Endothelial cell of umbilical vein (primary cell): ENCODE measurements around the gene LBHD2. TPM values are rescaled to one million over a fixed set of nuclear protein-coding genes. Genes with fewer than 3 reads are reported as not detected.
"Not testable (repeated sequence)": the region's sequence is repeated elsewhere in the genome, so short reads cannot be mapped to it uniquely, and the experiment has no call there.

Experiments
- BruUV-seq: library from RNA; stranded (reverse); fragments of 400-500 nt; replicated peaks from 2 replicates; lab custom pipeline; 2021; lab: Mats Ljungman, UMichigan
- CTCF ChIA-PET: fragments of 300-600, 350-600 bp; sonication (Branson Sonifier 250); formaldehyde crosslinking; loops from one replicate; lab custom pipeline; 2021; ENCODE audit warnings: antibody characterized with exemption, inconsistent platforms; lab: Charles Lee
- POLR2A ChIA-PET: fragments of 300-600, 350-600 bp; sonication (Branson Sonifier 250); formaldehyde crosslinking; loops from one replicate; lab custom pipeline; 2021; ENCODE audit warnings: antibody characterized with exemption, inconsistent platforms; lab: Charles Lee
- DNase-seq: peaks from one replicate; pipeline ENCODE4 v3.0.0-alpha.2; 2011; ENCODE audit warnings: low read depth, low spot score
- FAIRE-seq: peaks from 2 replicates; lab custom pipeline; 2011; peaks lifted over from hg19 to GRCh38; lab: Jason Lieb, UNC
- H2AFZ ChIP-seq: 2 replicates; pipeline ENCODE4 v1.6.0; 2012; ENCODE audit warnings: low read depth, low read length, control low read depth, inconsistent platforms
- H3K27ac ChIP-seq: 2 replicates; pipeline ENCODE4 v1.5.1; 2011; ENCODE audit warnings: low read depth, mild to moderate bottlenecking, control low read depth, low read length, moderate library complexity; ENCODE audit not compliant: insufficient read depth
- H3K27me3 ChIP-seq, 2 experiments: 2 replicates each; pipeline versions ENCODE4 v1.6.0 to v1.6.1; 2011; ENCODE audit warnings: low read length in 2 of 2, mixed read lengths in 1 of 2; ENCODE audit not compliant: control insufficient read depth in 2 of 2, insufficient read depth in 2 of 2
- H3K36me3 ChIP-seq, 2 experiments: 2 replicates in 1 of 2; 3 replicates in 1 of 2; pipeline ENCODE4 v1.5.1; 2011; ENCODE audit warnings: low read length in 2 of 2, mild to moderate bottlenecking in 1 of 2, moderate library complexity in 1 of 2; ENCODE audit not compliant: control insufficient read depth in 2 of 2, insufficient read depth in 2 of 2; ENCODE audit errors: extremely low read depth in 1 of 2
- H3K4me1 ChIP-seq: 3 replicates; pipeline ENCODE4 v1.5.1; 2011; ENCODE audit warnings: mild to moderate bottlenecking, low read length; ENCODE audit not compliant: control insufficient read depth, insufficient read depth; ENCODE audit errors: extremely low read depth
- H3K4me2 ChIP-seq: 2 replicates; pipeline ENCODE4 v1.6.1; 2011; ENCODE audit warnings: low read length, control low read depth, mixed read lengths; ENCODE audit not compliant: insufficient read depth
- H3K4me3 ChIP-seq, 3 experiments: fragments of 200-600 bp in 1 of 3; sonication (generic), shearing (Covaris generic) in 1 of 3; replicated peaks in 1 of 3; 2 replicates each; pipeline ENCODE4 v1.5.1; 2011 to 2016; ENCODE audit warnings: control low read depth in 3 of 3, low read length in 3 of 3, mild to moderate bottlenecking in 2 of 3, inconsistent platforms in 1 of 3, low read depth in 1 of 3, moderate library complexity in 1 of 3; ENCODE audit not compliant: insufficient read depth in 1 of 3
- H3K79me2 ChIP-seq: 2 replicates; pipeline ENCODE4 v1.6.0; 2012; ENCODE audit warnings: low read length, inconsistent platforms; ENCODE audit not compliant: control insufficient read depth, insufficient read depth
- H3K9ac ChIP-seq: replicated peaks from 2 replicates; pipeline ENCODE3; 2011; ENCODE audit warnings: low read length, control low read depth; ENCODE audit not compliant: insufficient read depth; ENCODE audit errors: extremely low read depth
- H3K9me1 ChIP-seq: replicated peaks from 3 replicates; pipeline ENCODE4 v1.6.0; 2011; ENCODE audit warnings: mild to moderate bottlenecking, low read length; ENCODE audit not compliant: control insufficient read depth, insufficient read depth; ENCODE audit errors: extremely low read depth
- H3K9me3 ChIP-seq: replicated peaks from 2 replicates; pipeline ENCODE4 v1.5.1; 2012; ENCODE audit warnings: low read length, inconsistent platforms; ENCODE audit not compliant: control insufficient read depth, insufficient read depth
- H4K20me1 ChIP-seq: replicated peaks from 2 replicates; pipeline ENCODE3; 2011; ENCODE audit warnings: mild to moderate bottlenecking, low read length; ENCODE audit not compliant: control insufficient read depth, insufficient read depth; ENCODE audit errors: extremely low read depth
- GATA2 ChIP-seq: IDR thresholded peaks from 2 replicates; pipeline ENCODE4 v1.7.0; 2011; ENCODE audit warnings: low read depth, mild to moderate bottlenecking, moderate library complexity, mixed read lengths, low read length; ENCODE audit not compliant: insufficient read length, insufficient read depth
- dilution Hi-C: fragments of 300-500 bp; cut with MboI; formaldehyde crosslinking; loops from one replicate; pipeline ENCODE4 v1.15.0; 2019; ENCODE audit warnings: low sequenced_read_pairs; ENCODE audit not compliant: extremely low pct_ligation_motif_present
- intact Hi-C: fragments of 100-400 bp; cut with micrococcal nuclease; formaldehyde crosslinking; loops from one replicate; pipeline ENCODE4 v1.10.0; 2022
- polyA plus RNA-seq, 4 experiments: library from polyadenylated mRNA; depleted of rRNA in 3 of 4; stranded (reverse) in 3 of 4; unstranded in 1 of 4; fragments of >200 nt; gene quantifications; 2 replicates each; pipeline versions ENCODE4 v1.2.1 to v1.2.3, GENCODE V29; 2011 to 2012; ENCODE audit warnings: missing spikeins in 1 of 4
- total RNA-seq: library from RNA; stranded (reverse); gene quantifications from 2 replicates; pipeline ENCODE4 v1.2.3, GENCODE V29; 2021
- TF ChIP-seq, protein P1 (sequence below): IDR thresholded peaks from 2 replicates; pipeline ENCODE4 v1.6.1; 2011; ENCODE audit not compliant: insufficient read depth, insufficient read length

LBHD2 gene
- total and polyA plus RNA-seq, 2 donors (not counting 3 experiments of a cell fraction or from before 2014, with no cell fraction given) = not detected

DNA sequence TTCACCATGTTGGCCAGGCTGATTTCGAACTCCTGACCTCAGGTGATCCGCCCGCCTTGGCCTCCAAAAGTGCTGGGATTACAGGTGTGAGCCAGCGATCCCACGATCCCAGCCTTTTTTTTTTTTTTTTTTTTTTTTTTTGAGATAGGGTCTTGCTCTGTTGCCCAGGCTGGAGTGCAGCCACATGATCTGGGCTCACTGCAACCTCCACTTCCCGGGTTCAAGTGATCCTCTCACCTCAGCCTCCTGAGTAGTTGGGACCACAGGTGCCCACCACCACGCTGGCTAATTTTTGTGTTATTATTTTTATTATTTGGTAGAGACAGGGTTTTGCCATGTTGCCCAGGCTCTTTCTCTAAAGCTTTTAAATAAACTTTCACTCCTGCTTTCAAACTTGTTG is 33.5 kb downstream of the LBHD2 start:
- dilution Hi-C loops, H3K9ac ChIP-seq, BruUV-seq, H3K36me3 ChIP-seq, H4K20me1 ChIP-seq, H2AFZ ChIP-seq, DNase-seq, intact Hi-C loops, POLR2A ChIA-PET, FAIRE-seq, H3K27ac ChIP-seq, H3K79me2 ChIP-seq, H3K4me3 ChIP-seq, H3K4me2 ChIP-seq, H3K27me3 ChIP-seq, H3K9me1 ChIP-seq, H3K9me3 ChIP-seq: not testable (repeated sequence)
- CTCF ChIA-PET = interaction anchor here (1.2 to 2.2 kb wide), 4 partner anchors 9 to 18 kb away, joined by 3 to 33 read pairs (median 7); no protein-coding TSS in a partner anchor
- peaks cover 20% of the 10 kb centered on the region for H3K4me1 ChIP-seq

DNA sequence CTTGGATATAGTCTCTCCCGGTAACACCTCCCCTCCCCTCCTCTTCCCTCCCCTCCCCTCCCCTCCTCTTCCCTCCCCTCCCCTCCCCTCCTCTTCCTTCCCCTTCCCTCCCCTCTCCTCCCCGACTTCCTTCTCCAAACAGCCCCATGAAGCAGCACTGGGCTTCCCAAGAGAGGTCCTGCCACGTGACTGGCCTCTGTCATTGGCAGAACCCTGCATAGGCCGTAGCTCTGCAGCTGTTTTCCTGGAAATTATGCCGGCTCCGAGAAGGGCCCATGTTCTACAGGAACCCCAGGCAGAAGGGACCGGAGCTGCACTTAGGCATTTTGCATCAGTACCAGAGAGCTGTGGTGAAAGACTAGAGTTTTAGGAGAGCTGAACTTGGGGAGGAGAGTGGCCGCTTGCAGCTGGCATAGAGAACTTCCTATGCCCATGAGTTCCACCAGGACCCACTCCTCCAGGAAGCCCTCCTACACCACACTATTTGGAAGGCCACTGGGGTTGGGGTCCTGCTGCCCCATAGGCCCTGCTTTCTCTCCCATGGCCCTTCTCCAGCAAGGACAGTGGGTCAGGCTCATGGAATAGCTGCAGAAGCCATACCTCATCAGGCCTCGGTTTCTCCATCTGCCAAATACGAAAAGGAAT is 34.1 kb downstream of the LBHD2 start:
- Histone ChIP-seq H3K9me1 (no peaks in the 10 kb centered on the region), H3K9ac (no peak overlapping the region), H3K4me3 (no peak overlapping the region), H3K27ac (no peak overlapping the region), H2AFZ (peak overlapping the region; percentile 46), H3K27me3 (no peaks in the 10 kb centered on the region), H3K36me3 (no peaks in the 10 kb centered on the region), H3K79me2 (no peaks in the 10 kb centered on the region), H3K9me3 (no peaks in the 10 kb centered on the region), H3K4me2 (no peak overlapping the region), H4K20me1 (no peaks in the 10 kb centered on the region), H3K4me1 (peaks cover 26% of the 10 kb centered on the region)
- dilution Hi-C loops = no loop called here
- intact Hi-C loops = no loop called here
- peak; percentile 83 for FAIRE-seq
- DNase-seq = peak; percentile 34
- ChIA-PET POLR2A (interaction anchor here (0.7 kb wide), 1 partner anchor 18 kb away, joined by 6 read pairs; no protein-coding TSS in a partner anchor), CTCF (interaction anchor here (1.2 to 2.2 kb wide), 4 partner anchors 9 to 17 kb away, joined by 3 to 33 read pairs (median 7); no protein-coding TSS in a partner anchor)
- TF ChIP-seq, protein P1, sequence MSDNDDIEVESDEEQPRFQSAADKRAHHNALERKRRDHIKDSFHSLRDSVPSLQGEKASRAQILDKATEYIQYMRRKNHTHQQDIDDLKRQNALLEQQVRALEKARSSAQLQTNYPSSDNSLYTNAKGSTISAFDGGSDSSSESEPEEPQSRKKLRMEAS = peak; percentile 76
- no peak for TF ChIP-seq GATA2
- BruUV-seq = no TSS peak
